Activated T-cell treated with anti-CD3 and anti-CD28 coated beads, Interleukin-2, amount 50 U/mL, for 72 hours (primary cell): ENCODE measurements around the gene DLX3. TPM values are rescaled to one million over a fixed set of nuclear protein-coding genes. Genes with fewer than 3 reads are reported as not detected.

Experiments
- ATAC-seq, 2 donors: fragments of 150-1000 bp; cut with Tn5 transposase; replicated peaks in 1 of 2; 2 replicates each; pipeline ENCODE4 v1.10.0; 2021; ENCODE audit warnings: moderate library complexity in 2 of 2, mild to moderate bottlenecking in 1 of 2
- DNase-seq, 2 donors: peaks; one replicate each; pipeline ENCODE4 v3.0.0; 2021 to 2022; ENCODE audit warnings: mixed read lengths in 1 of 2
- H3K27ac Mint-ChIP-seq: one replicate; pipeline ENCODE4 v1.8.0; 2022; ENCODE audit warnings: mild to moderate bottlenecking, moderate library complexity, mixed read lengths
- H3K27me3 Mint-ChIP-seq: one replicate; pipeline ENCODE4 v1.8.0; 2022; ENCODE audit warnings: low read depth, mixed read lengths
- H3K36me3 Mint-ChIP-seq, 2 donors: one replicate each; pipeline ENCODE4 v1.8.0; 2022; ENCODE audit warnings: mixed read lengths in 2 of 2, mild to moderate bottlenecking in 1 of 2; ENCODE audit not compliant: insufficient read depth in 2 of 2
- H3K4me1 Mint-ChIP-seq: one replicate; pipeline ENCODE4 v1.8.0; 2022; ENCODE audit warnings: low read depth, mixed read lengths
- H3K4me3 Mint-ChIP-seq, 2 donors: one replicate each; pipeline ENCODE4 v1.8.0; 2022; ENCODE audit warnings: mild to moderate bottlenecking in 2 of 2, mixed read lengths in 2 of 2, moderate library complexity in 2 of 2
- H3K9me3 Mint-ChIP-seq, 2 donors: one replicate each; pipeline ENCODE4 v1.8.0; 2022; ENCODE audit warnings: mixed read lengths in 2 of 2
- total RNA-seq, 2 donors: library from RNA; stranded (reverse); gene quantifications; one replicate each; pipeline ENCODE4 v1.2.3, GENCODE V29; 2022

The DLX3 gene
- total RNA-seq, 2 donors from 2014 or later: 0.12 TPM; not detected in 1

DNA sequence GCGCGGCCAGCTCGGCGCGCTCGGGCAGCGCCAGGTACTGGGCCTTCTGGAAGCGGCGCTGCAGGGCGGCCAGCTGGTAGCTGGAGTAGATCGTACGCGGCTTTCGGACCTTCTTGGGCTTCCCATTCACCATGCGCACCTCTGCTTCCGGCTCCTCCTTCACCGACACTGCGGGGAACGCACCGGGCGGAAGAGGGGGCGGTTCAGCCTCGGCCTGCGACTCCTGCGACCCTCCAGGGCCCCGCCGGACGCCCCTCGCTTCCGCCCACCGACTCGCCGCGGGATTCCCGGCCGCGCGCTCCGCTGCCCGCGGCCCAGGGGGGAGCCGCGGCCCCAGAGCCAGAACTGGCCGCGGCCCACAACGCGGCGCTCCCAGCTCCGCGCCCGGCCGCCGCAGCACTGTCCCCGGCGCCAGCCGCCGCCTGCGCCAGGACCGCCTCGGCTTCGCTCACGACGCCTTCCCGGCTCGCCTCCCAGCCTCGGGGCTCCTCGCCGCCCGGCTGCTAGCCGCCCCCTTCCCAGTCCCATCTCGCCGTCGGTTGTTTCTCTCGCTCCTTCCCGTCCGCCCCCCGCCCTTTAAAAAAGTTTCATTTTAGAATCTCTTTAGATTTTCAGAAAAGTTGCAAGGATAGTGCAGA, 1.5 kb downstream of the DLX3 start:
- Mint-ChIP-seq H3K4me3 (peak overlapping the region; percentile 85 to 91), H3K27ac (no peak overlapping the region), H3K9me3 (no peaks in the 10 kb centered on the region), H3K4me1 (peaks cover 32% of the 10 kb centered on the region), H3K27me3 (peaks cover 78% of the 10 kb centered on the region), H3K36me3 (peaks cover 5 to 8% of the 10 kb centered on the region in 2 donors)
- peak; percentile 41 to 55 for DNase-seq
- peak; percentile 28 to 49 for ATAC-seq

DNA sequence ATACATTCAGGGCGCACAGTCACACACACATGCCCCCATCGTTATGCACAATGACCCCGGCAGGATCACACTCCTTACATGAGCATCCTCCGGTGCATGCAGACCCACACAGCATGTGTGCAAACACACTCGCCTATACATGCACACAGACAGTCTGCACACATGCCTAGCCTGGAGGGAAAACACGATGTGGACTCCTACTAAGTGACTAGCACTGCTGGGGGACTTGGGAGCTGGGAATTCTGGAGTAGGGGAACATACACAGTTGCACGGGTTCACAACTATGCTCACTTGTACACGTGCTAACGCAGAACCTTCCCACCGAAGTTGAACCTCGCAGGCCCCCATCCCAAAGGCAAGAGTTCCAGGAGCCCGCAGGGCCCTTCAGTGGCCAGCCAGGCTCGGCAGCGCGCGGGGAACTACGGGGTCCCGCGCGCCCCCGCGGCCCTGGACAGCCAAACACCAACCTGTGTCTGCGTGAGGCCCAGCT, 2.0 kb downstream of the DLX3 start:
- Mint-ChIP-seq H3K27ac (no peak overlapping the region), H3K4me1 (peaks cover 26% of the 10 kb centered on the region), H3K4me3 (peak overlapping the region; percentile 49 to 61), H3K36me3 (peaks cover 5 to 8% of the 10 kb centered on the region in 2 donors), H3K9me3 (no peaks in the 10 kb centered on the region), H3K27me3 (peaks cover 84% of the 10 kb centered on the region)
- DNase-seq: no peak
- no peak for ATAC-seq

DNA sequence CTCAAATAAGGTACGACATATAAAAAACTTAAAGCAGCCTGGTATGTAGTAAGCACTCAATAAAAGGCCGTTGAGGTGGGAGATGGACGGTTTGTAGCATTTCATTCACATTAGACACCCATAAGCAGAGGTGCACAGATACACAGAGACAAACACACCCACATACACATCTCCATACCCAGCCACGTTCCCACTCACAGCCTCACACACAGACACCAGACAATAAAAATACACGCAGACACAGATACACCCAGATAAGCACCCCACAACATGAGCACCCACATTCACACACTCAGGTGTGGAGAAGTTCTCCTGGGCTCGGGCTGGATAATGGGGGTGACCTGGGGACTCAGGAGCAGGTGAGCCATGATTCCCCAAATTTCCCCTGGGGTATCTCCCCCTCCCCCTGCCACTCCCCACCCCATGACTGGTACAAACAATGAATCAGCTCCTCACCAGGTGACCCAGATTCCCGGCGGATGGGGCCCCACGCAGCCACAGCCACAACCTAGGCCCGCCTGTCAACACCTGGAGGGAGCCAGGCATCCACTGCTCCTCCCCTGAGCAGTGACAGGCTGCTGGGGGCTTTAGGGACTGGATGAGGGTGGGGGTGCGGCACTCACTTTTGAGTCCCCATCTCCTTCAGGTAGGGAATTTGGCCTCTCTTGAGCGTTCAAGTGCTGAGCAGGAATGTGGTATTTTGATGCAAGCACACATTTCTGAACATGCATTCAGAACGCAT, 2.7 kb downstream of the DLX3 start:
- H3K9me3 Mint-ChIP-seq: no peaks in the 10 kb centered on the region
- ATAC-seq (no peak), DNase-seq (no peak)
- H3K27ac Mint-ChIP-seq: no peak overlapping the region
- peaks cover 84% of the 10 kb centered on the region for H3K27me3 Mint-ChIP-seq
- H3K36me3 Mint-ChIP-seq: peaks cover 5 to 8% of the 10 kb centered on the region in 2 donors
- peaks cover 25% of the 10 kb centered on the region for H3K4me1 Mint-ChIP-seq
- peak overlapping the region; percentile 0 to 61 for H3K4me3 Mint-ChIP-seq

DNA sequence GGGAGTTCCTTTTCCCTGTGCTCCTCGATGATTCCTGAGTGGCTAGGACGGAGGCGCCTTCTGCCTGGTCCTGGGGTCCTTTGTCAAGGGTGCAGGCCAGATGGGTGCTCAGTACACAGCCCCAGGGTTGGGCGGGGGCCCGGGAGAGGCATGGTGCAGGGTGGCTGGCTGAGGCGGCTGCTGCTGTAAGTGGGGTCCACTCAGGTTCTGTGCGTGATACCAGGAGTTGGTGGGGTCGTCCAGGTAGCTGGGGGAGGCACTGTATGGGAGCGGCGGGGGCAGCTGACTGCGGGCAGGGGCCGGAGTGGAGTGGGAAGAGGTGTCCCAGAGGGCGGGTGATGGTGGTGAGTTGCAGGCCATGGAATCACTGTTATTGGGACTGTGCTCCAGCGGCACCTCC, 3.6 kb downstream of the DLX3 start:
- H3K36me3 Mint-ChIP-seq: peaks cover 5 to 8% of the 10 kb centered on the region in 2 donors
- DNase-seq (no peak), ATAC-seq (no peak)
- peaks cover 21% of the 10 kb centered on the region for H3K4me1 Mint-ChIP-seq
- no peaks in the 10 kb centered on the region for H3K9me3 Mint-ChIP-seq
- no peak overlapping the region for H3K4me3 Mint-ChIP-seq
- H3K27me3 Mint-ChIP-seq: peaks cover 86% of the 10 kb centered on the region
- H3K27ac Mint-ChIP-seq: no peak overlapping the region

DNA sequence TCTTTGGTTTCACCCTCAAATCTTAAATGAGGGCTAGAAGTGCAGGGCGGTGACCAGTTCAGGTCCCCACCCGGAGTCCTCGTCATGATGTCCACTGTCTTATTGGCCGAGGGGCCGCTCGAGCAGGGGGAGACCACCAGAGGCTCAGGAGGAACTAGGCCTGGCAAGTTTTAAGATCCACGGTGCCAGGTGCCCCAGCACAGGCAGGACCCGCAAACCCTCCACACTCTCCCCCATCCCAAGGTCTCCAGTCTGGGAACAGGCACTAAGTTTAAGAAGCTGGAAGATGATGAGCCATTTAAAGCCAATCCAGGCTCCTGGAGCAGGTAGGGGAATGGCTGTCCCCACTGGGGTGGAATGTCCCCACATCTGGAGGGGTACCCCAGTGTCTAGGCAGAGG, 4.1 kb downstream of the DLX3 start:
- H3K27ac Mint-ChIP-seq: no peak overlapping the region
- peaks cover 5 to 8% of the 10 kb centered on the region in 2 donors for H3K36me3 Mint-ChIP-seq
- H3K4me3 Mint-ChIP-seq: no peak overlapping the region
- peaks cover 20% of the 10 kb centered on the region for H3K4me1 Mint-ChIP-seq
- DNase-seq (no peak), ATAC-seq (no peak)
- no peaks in the 10 kb centered on the region for H3K9me3 Mint-ChIP-seq
- peaks cover 84% of the 10 kb centered on the region for H3K27me3 Mint-ChIP-seq

DNA sequence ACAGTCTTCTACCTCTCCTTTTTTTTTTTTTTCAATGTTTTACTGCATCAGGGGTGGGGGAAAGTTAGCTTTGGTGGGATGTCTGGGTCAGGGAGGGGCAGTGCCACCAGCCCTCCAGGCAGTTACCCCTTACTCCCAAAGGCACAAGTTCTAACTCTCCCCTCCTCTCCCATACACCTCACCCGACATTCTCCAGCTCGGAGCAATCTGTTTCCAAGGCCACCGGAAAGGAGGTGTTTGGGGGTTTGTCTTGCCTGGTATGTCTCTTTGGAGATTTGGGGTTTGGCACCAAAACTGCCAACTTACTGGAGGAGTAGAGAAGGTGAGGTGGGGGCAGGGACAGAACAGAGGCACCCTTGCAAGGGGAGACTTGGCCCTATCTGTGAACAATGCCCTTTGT, 4.7 kb downstream of the DLX3 start:
- ATAC-seq: no peak
- Mint-ChIP-seq H3K27ac (no peak overlapping the region), H3K27me3 (peaks cover 78% of the 10 kb centered on the region), H3K4me1 (peaks cover 17% of the 10 kb centered on the region), H3K4me3 (no peak overlapping the region), H3K36me3 (peaks cover 5 to 8% of the 10 kb centered on the region in 2 donors), H3K9me3 (no peaks in the 10 kb centered on the region)
- no peak for DNase-seq

DNA sequence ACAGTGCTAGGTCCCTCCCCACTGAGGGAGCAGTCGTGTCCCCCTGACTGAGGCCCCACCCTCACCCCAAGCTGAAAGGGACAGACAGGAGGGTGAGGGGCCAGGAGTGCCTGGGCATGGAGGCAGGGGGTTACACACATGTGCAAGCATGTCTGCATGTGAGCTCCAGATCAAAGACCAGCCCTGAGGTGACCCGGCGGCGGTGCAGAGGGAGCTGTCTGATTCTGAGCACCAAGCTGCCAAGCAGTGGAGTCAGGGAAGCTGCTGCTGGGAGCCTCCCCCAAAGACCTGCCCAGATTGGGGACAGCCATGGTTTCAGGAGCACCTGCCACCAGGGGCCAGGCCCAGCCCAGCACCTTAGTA, 5.5 kb downstream of the DLX3 start:
- DNase-seq (no peak), ATAC-seq (no peak)
- Mint-ChIP-seq H3K4me3 (no peak overlapping the region), H3K27ac (no peak overlapping the region), H3K4me1 (peaks cover 9% of the 10 kb centered on the region), H3K27me3 (peaks cover 73% of the 10 kb centered on the region), H3K36me3 (peaks cover 5 to 7% of the 10 kb centered on the region in 2 donors), H3K9me3 (no peaks in the 10 kb centered on the region)

DNA sequence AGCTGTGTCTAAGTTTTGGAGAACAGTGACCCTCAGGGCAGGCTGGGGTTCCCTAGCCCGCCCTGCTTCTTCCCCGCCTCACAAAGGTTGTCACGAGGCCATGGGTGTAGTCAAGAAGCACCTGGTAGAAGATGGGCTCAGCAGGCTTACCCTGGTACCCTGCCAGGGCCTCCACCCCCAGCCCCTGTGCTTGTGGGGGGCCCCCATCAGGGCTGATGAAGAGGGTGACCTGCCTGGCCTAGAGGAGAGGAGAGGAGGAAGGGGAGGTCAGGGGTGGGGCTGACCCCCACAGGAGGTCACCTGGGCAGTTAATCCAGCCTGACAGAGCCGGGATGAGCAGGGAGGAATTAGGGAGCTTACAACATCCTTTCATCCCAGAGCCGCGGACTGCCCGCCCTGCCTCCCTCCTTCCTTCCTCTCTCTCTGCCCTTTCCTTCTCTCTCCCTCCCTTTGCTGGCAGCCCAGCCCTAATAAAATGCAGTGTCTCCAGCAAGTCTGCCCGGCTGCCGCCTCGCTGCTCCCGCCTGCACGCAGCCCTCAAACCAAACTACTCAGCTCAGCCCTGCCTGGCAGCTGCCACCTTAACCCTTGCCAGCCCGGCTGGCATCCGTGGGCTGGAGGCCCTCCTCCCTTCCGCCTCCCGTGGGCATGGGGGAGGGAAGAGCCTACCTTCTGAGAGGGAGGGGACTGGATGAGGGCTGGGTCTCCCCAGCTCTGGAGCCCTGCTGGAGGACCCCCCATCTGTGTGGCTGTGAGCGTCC, 7.2 kb downstream of the DLX3 start:
- Mint-ChIP-seq H3K4me1 (no peaks in the 10 kb centered on the region), H3K4me3 (no peak overlapping the region), H3K36me3 (no peaks in the 10 kb centered on the region), H3K27ac (no peak overlapping the region), H3K9me3 (no peaks in the 10 kb centered on the region), H3K27me3 (peaks cover 67% of the 10 kb centered on the region)
- ATAC-seq (no peak), DNase-seq (no peak)

DNA sequence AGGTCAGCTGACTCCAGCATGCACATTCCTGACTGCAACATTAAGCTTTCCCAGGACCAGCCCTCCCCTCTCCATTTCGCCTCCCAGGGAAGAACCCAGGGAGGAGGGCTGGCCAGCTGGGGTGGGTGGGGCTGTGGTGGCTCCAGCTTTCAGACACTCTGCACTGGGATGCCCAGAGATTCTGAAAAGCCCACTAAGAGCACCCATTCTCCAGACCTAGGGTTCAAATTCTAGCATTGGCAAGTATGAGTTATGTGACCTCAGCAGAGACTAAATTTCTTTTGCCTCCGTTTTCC, 7.8 kb downstream of the DLX3 start:
- Mint-ChIP-seq H3K9me3 (no peaks in the 10 kb centered on the region), H3K4me3 (no peak overlapping the region), H3K27ac (no peak overlapping the region)

DNA sequence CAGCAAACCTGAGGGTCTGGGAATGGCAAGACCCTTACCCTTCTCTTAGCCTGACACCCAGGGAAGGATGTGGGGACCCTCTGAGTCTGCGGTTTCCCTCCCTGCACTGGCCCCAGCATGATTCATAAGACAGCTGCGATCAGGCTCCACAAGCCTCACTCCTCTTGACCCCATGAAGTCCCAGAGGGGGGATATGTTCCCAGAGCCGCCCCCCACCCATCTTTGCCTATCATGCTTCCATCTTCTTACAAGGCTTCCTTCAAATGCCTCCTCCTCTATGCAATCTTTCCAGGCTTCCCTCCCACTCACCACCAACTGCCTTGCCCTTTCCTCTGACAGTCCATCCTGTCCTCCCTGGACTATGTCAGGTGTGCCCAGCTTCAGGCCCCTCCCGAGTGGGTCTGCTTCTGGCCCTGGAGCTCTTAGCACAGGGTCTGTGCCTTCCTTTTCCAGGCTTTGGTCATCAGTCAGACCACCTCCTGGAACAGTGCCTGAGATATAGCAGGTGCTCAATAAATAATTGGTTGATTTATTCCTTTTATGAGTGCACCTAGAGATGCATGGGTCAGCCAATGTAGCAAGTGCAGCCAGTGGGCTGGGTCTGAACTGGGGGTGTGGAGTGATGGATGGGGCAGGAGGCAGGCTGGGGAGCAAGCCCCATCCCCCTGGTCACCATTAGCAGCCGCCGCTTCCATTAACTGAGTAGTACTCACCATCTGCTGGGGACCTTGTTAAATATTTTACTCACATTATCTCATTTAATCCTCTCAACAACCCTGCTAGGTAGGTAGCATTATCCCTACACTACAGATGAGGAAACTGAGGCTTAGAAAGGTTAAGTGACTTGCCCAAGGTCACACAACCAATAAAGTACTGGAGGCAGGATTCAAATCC, 8.4 kb downstream of the DLX3 start:
- peaks cover 57% of the 10 kb centered on the region for H3K27me3 Mint-ChIP-seq
- H3K36me3 Mint-ChIP-seq: no peaks in the 10 kb centered on the region
- no peak overlapping the region for H3K4me3 Mint-ChIP-seq
- ATAC-seq (no peak), DNase-seq (no peak)
- H3K9me3 Mint-ChIP-seq: no peaks in the 10 kb centered on the region
- H3K27ac Mint-ChIP-seq: no peak overlapping the region
- no peaks in the 10 kb centered on the region for H3K4me1 Mint-ChIP-seq

More for the DNA sequence above, 7.8 kb downstream of the DLX3 start:
- no peaks in the 10 kb centered on the region for H3K4me1 Mint-ChIP-seq
- ATAC-seq: no peak
- DNase-seq: no peak
- peaks cover 61% of the 10 kb centered on the region for H3K27me3 Mint-ChIP-seq
- H3K36me3 Mint-ChIP-seq: no peaks in the 10 kb centered on the region

DNA sequence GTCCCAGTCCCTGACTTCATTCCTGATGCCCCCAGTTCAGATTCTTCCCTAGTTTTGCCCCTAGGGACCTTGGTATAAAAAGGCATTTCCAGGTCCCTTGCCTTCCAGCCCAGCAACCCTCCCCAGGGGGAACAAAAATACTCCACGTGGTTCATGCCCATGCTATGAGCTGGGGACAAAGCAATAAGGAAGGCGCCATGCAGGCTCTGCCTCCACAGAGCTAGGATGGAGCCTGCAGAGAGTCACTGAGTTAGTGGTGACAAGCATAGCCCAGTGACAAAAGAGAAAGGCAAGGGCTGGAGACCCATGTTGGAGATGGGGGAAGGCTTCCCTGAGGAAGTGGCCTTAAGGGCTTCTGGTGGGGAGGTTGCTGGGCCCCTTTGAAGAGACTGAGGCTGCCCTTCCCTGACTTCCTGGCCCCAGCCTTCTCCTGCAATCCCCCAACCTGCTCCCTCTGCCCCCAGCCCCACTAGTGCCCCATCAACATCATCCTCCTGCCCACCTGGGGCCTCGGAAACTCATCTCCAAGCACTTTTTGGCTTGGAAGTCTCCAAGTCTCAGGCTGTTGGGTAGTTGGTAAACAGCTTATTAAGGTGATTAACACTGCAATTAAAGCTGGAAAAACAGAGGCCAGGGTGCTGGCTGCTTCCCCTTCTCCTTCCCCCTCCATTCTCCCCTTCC, 9.6 kb downstream of the DLX3 start:
- DNase-seq (no peak), ATAC-seq (no peak)
- H3K9me3 Mint-ChIP-seq: no peaks in the 10 kb centered on the region
- H3K27me3 Mint-ChIP-seq: peaks cover 62% of the 10 kb centered on the region
- H3K36me3 Mint-ChIP-seq: no peaks in the 10 kb centered on the region
- H3K4me3 Mint-ChIP-seq: no peak overlapping the region
- H3K4me1 Mint-ChIP-seq: no peaks in the 10 kb centered on the region
- no peak overlapping the region for H3K27ac Mint-ChIP-seq

DNA sequence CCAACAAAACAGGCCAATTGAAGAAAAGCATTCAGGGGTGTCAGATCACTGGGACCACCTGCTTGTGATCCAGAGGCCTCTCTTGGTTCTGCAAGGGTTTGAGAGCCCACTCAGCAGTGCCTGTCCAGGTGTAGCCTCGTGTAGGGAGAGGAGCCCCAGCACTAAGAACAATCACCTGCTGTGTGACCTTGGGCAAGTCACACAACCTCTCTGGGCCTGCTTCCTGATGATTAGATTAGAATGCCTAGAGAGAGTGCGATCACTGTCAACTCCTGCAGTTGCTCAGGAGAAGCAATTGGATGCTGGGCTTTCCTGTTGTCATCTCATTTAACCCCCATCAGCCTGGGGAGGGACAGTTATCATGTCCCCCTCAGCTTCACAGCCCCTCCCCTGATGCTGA, 10.2 kb downstream of the DLX3 start:
- DNase-seq (no peak), ATAC-seq (no peak)
- Mint-ChIP-seq H3K27me3 (peaks cover 56% of the 10 kb centered on the region), H3K27ac (no peak overlapping the region), H3K4me1 (no peaks in the 10 kb centered on the region), H3K36me3 (no peaks in the 10 kb centered on the region), H3K4me3 (no peak overlapping the region), H3K9me3 (no peaks in the 10 kb centered on the region)
